ENCODE data around the gene KRT20.

The KRT20 gene

GRCh38 chr17:40900809-40901356 lies 15.8 kb upstream of the KRT20 start:
- TF ChIP-seq CTCF (conservative IDR thresholded peaks at IDR 0.05; ENCODE audit: low read length), result no peak
- DNase-seq (ENCODE audit: low read depth), result no peak
- no peak overlapping the region for H3K4me3 ChIP-seq (ENCODE audit: low read length)

- no peak for TF ChIP-seq CTCF (conservative IDR thresholded peaks at IDR 0.05; ENCODE audit: low read length)
- no peak for DNase-seq (ENCODE audit: low read depth)
Measured at GRCh38 chr17:40896916-40897455, 11.9 kb upstream of the KRT20 start.

GRCh38 chr17:40895106-40895730 lies 10.2 kb upstream of the KRT20 start:
- peak; percentile 8 for DNase-seq (ENCODE audit: low read depth)
- no peak overlapping the region for H3K4me3 ChIP-seq (ENCODE audit: low read length)
- TF ChIP-seq CTCF (conservative IDR thresholded peaks at IDR 0.05; ENCODE audit: low read length), result no peak

More at GRCh38 chr17:40896916-40897455, 11.9 kb upstream of the KRT20 start:
- no peak overlapping the region for H3K4me3 ChIP-seq (ENCODE audit: low read length)

- no peak for TF ChIP-seq CTCF (conservative IDR thresholded peaks at IDR 0.05; ENCODE audit: low read length)
- H3K4me3 ChIP-seq (ENCODE audit: low read length), result no peak overlapping the region
- DNase-seq (ENCODE audit: low read depth), result no peak
Measured at GRCh38 chr17:40888196-40888720, 3.2 kb upstream of the KRT20 start.

- no peak overlapping the region for H3K4me3 ChIP-seq (ENCODE audit: low read length)
- DNase-seq (ENCODE audit: low read depth), result peak; percentile 6
- no peak for TF ChIP-seq CTCF (conservative IDR thresholded peaks at IDR 0.05; ENCODE audit: low read length)
Measured at GRCh38 chr17:40886090-40886489, 1.0 kb upstream of the KRT20 start.

- TF ChIP-seq CTCF (conservative IDR thresholded peaks at IDR 0.05; ENCODE audit: low read length), result no peak
- H3K4me3 ChIP-seq (ENCODE audit: low read length), result no peak overlapping the region
- DNase-seq (ENCODE audit: low read depth), result no peak
Measured at GRCh38 chr17:40883626-40884334, 1.3 kb downstream of the KRT20 start.

Data from AG10803 (cell line).